Gastroesophageal sphincter (tissue), 3 donors: ENCODE results near the gene HACD3.

Experiments
- CTCF ChIP-seq, 4 experiments: fragments of 200-600 bp in 2 of 4; fragments of 450-650 bp in 2 of 4; sonication (generic) in 1 of 4; IDR thresholded peaks; one replicate each; pipeline ENCODE4 v1.5.1; 2017 to 2019; ENCODE audit warnings: antibody characterized with exemption in 4 of 4, mild to moderate bottlenecking in 2 of 4, moderate library complexity in 2 of 4
- EP300 ChIP-seq: sonication (generic); formaldehyde crosslinking; IDR thresholded peaks from one replicate; pipeline ENCODE4 v1.6.1; 2017; ENCODE audit warnings: antibody characterized with exemption, mild to moderate bottlenecking
- POLR2A ChIP-seq, 2 donors: fragments of 450-650 bp; IDR thresholded peaks; one replicate each; pipeline ENCODE4 v1.6.1; 2017; ENCODE audit warnings: antibody characterized with exemption in 2 of 2, mild to moderate bottlenecking in 2 of 2, moderate library complexity in 1 of 2
- POLR2AphosphoS5 ChIP-seq: sonication (generic); formaldehyde crosslinking; IDR thresholded peaks from one replicate; pipeline ENCODE4 v1.6.1; 2017; ENCODE audit warnings: antibody characterized with exemption

- TF ChIP-seq CTCF (IDR thresholded peaks at IDR 0.05) (no peak), POLR2A (IDR thresholded peaks at IDR 0.05) (no peak), POLR2AphosphoS5 (no peak), EP300 (no peak)
Measured at GRCh38 chr15:65518633-65519285, 11.5 kb upstream of the HACD3 start.
